Caco-2 (cell line): ENCODE measurements around the gene SYNJ1. TPM values are rescaled to one million over a fixed set of nuclear protein-coding genes. Genes with fewer than 3 reads are reported as not detected.

Source experiments
- BruUV-seq: library from RNA; stranded (reverse); fragments of 400-500 nt; replicated peaks from 2 replicates; lab custom pipeline; 2021; lab: Mats Ljungman, UMichigan
- CTCF ChIA-PET: fragments of 300-600 bp; sonication (Branson Sonifier 250); formaldehyde crosslinking; loops from one replicate; lab custom pipeline; 2022; ENCODE audit warnings: antibody characterized with exemption; lab: Charles Lee
- POLR2A ChIA-PET: fragments of 300-600 bp; sonication (Branson Sonifier 250); formaldehyde crosslinking; loops from one replicate; lab custom pipeline; 2022; ENCODE audit warnings: antibody characterized with exemption; lab: Charles Lee
- DNase-seq, 2 experiments: peaks; one replicate each; pipeline versions ENCODE4 v3.0.0 to v3.0.0-alpha.2; 2020 to 2022
- H3K27me3 ChIP-seq: replicated peaks from 2 replicates; pipeline ENCODE4 v1.6.0; 2011; ENCODE audit warnings: low read length; ENCODE audit not compliant: control insufficient read depth, insufficient read depth
- H3K36me3 ChIP-seq: 2 replicates; pipeline ENCODE4 v1.5.1; 2011; ENCODE audit warnings: low read length; ENCODE audit not compliant: control insufficient read depth, insufficient read depth
- H3K4me1 ChIP-seq: fragments of 250-450 bp; sonication (Bioruptor Pico); 2 replicates; pipeline ENCODE4 v1.5.1; 2020; ENCODE audit warnings: mild to moderate bottlenecking
- H3K4me3 ChIP-seq: 2 replicates; pipeline ENCODE4 v1.5.1; 2011; ENCODE audit warnings: low read depth, mild to moderate bottlenecking, control low read depth, low read length
- H3K9me3 ChIP-seq: fragments of 250-450 bp; sonication (Bioruptor Pico); 2 replicates; pipeline ENCODE4 v1.5.1; 2020; ENCODE audit warnings: mild to moderate bottlenecking, moderate library complexity
- H3K27ac Mint-ChIP-seq: one replicate; pipeline ENCODE4 v1.8.0; 2022; ENCODE audit warnings: mixed read lengths; ENCODE audit not compliant: unreplicated experiment
- H3K27me3 Mint-ChIP-seq: one replicate; pipeline ENCODE4 v1.8.0; 2022; ENCODE audit warnings: mixed read lengths; ENCODE audit not compliant: insufficient read depth, unreplicated experiment
- H3K36me3 Mint-ChIP-seq: one replicate; pipeline ENCODE4 v1.8.0; 2022; ENCODE audit warnings: mild to moderate bottlenecking, mixed read lengths; ENCODE audit not compliant: insufficient read depth, unreplicated experiment
- H3K4me1 Mint-ChIP-seq: one replicate; pipeline ENCODE4 v1.8.0; 2022; ENCODE audit warnings: low read depth, mixed read lengths; ENCODE audit not compliant: unreplicated experiment
- H3K4me3 Mint-ChIP-seq: one replicate; pipeline ENCODE4 v1.8.0; 2022; ENCODE audit warnings: mild to moderate bottlenecking, moderate library complexity, mixed read lengths; ENCODE audit not compliant: unreplicated experiment
- H3K9me3 Mint-ChIP-seq: one replicate; pipeline ENCODE4 v1.8.0; 2022; ENCODE audit warnings: mixed read lengths; ENCODE audit not compliant: unreplicated experiment
- intact Hi-C: fragments of 100-400 bp; cut with micrococcal nuclease; formaldehyde crosslinking; loops from one replicate; pipeline ENCODE4 v1.10.0; 2022; ENCODE audit not compliant: unreplicated experiment
- total RNA-seq: library from RNA; stranded (reverse); gene quantifications from 2 replicates; pipeline ENCODE4 v1.2.3, GENCODE V29; 2022
- TF ChIP-seq, protein P1 (sequence below), 2 experiments: fragments of 200-600 bp in 1 of 2; IDR thresholded peaks; 1 replicate in 1 of 2; 2 replicates in 1 of 2; pipeline versions ENCODE4 v1.5.1 to v1.8.0; 2011 to 2022; ENCODE audit warnings: antibody characterized with exemption in 1 of 2, control low read depth in 1 of 2, inconsistent platforms in 1 of 2, low read depth in 1 of 2, low read length in 1 of 2, mild to moderate bottlenecking in 1 of 2, moderate library complexity in 1 of 2; ENCODE audit not compliant: insufficient read depth in 1 of 2, severe bottlenecking in 1 of 2, unreplicated experiment in 1 of 2

Gene SYNJ1
- total RNA-seq, 1 experiment from 2014 or later = 8.3 TPM

DNA sequence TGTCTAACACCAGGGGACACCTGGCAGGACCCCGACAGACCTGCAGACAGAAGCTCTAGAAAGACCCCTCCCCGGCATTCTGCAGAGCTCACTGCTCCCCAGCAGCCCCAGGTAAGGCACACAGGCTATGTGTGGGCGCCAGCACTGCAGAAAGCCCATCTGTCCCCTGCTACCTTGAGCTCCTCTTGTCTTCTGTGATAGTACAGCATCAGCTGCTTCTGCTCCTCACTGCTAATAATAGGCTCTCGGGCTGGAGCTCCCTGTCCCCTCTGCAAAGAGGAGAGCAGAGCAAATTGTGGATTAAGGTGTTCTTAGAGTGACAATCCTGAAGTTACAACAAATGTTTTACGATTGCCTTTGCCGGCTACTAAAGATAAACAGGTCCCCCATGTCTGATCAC is 125.7 kb downstream of the SYNJ1 start:
- Histone ChIP-seq H3K36me3 (no peaks in the 10 kb centered on the region), H3K4me3 (no peak overlapping the region), H3K27me3 (no peaks in the 10 kb centered on the region), H3K9me3 (no peaks in the 10 kb centered on the region), H3K4me1 (no peaks in the 10 kb centered on the region)
- H3K9me3 Mint-ChIP-seq = no peaks in the 10 kb centered on the region
- H3K27me3 Mint-ChIP-seq = no peaks in the 10 kb centered on the region
- TF ChIP-seq, protein P1, sequence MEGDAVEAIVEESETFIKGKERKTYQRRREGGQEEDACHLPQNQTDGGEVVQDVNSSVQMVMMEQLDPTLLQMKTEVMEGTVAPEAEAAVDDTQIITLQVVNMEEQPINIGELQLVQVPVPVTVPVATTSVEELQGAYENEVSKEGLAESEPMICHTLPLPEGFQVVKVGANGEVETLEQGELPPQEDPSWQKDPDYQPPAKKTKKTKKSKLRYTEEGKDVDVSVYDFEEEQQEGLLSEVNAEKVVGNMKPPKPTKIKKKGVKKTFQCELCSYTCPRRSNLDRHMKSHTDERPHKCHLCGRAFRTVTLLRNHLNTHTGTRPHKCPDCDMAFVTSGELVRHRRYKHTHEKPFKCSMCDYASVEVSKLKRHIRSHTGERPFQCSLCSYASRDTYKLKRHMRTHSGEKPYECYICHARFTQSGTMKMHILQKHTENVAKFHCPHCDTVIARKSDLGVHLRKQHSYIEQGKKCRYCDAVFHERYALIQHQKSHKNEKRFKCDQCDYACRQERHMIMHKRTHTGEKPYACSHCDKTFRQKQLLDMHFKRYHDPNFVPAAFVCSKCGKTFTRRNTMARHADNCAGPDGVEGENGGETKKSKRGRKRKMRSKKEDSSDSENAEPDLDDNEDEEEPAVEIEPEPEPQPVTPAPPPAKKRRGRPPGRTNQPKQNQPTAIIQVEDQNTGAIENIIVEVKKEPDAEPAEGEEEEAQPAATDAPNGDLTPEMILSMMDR (IDR thresholded peaks at IDR 0.05; ENCODE audit: insufficient read depth in 1 of 2, low read depth in 1 of 2, low read length in 1 of 2, severe bottlenecking in 1 of 2, unreplicated experiment in 1 of 2) = no peak
- no peak overlapping the region for H3K27ac Mint-ChIP-seq
- no peak for DNase-seq
- no peaks in the 10 kb centered on the region for H3K4me1 Mint-ChIP-seq
- H3K4me3 Mint-ChIP-seq = no peak overlapping the region
- H3K36me3 Mint-ChIP-seq = peaks cover 61% of the 10 kb centered on the region
- ChIA-PET CTCF (interaction anchor here (1.5 to 2.4 kb wide), 3 partner anchors 9 to 199 kb away, joined by 4 to 46 read pairs (median 18); partner anchors contain the start of gene CFAP298), POLR2A (no interaction called here)
- intact Hi-C loops = no loop called here
- BruUV-seq = no TSS peak

DNA sequence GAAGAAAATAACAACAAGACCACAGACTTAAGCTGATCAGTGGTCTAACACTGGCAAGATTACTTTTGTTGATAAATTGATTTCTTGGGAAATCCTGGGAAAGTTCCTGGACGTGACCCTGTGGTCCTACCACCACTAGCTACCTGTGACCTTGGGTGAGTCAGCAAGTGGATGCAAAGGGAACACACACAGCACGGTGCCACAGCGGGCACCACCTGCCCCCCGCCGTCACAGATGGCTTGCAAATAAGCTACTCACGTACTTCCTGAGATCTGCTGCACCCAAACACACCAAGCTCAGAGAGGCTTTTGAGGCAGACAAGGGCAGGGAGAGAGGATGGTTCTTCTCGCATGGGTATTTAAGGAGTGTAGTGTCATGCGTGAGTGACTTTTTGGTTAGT is 128.3 kb downstream of the SYNJ1 start:
- Mint-ChIP-seq H3K4me1 (no peaks in the 10 kb centered on the region), H3K4me3 (no peak overlapping the region), H3K27ac (no peak overlapping the region), H3K9me3 (no peaks in the 10 kb centered on the region), H3K27me3 (no peaks in the 10 kb centered on the region), H3K36me3 (peaks cover 43% of the 10 kb centered on the region)
- TF ChIP-seq, protein P1 (IDR thresholded peaks at IDR 0.05; ENCODE audit: insufficient read depth in 1 of 2, low read depth in 1 of 2, low read length in 1 of 2, severe bottlenecking in 1 of 2, unreplicated experiment in 1 of 2) = no peak
- ChIA-PET POLR2A (no interaction called here), CTCF (interaction anchor here (0.5 kb wide), 1 partner anchor 201 kb away, joined by 3 read pairs; no protein-coding TSS in a partner anchor)
- intact Hi-C loops = no loop called here
- no peaks in the 10 kb centered on the region for H3K27me3 ChIP-seq
- H3K9me3 ChIP-seq = no peaks in the 10 kb centered on the region
- no peaks in the 10 kb centered on the region for H3K4me1 ChIP-seq
- H3K36me3 ChIP-seq = no peaks in the 10 kb centered on the region
- no peak for DNase-seq
- no TSS peak for BruUV-seq
- no peak overlapping the region for H3K4me3 ChIP-seq

DNA sequence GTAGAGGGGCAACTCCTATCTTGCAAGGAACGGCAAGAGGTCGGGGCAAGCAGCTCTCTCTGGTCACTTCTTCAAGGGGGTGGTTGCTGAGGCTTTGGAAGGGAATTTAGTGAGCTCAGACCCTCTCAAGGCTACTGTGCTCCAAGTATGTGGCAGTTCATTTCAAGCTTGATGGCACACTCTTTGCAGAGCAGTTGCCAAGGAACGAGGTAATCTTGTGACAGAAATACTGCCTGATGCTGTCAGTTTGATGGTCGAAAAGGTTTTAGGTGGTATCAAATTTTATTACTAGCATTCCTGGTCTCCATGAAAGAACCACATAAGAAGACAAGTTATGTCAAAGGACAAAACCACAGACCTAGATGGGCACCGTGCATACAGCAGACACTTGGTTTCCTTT is 128.7 kb downstream of the SYNJ1 start:
- H3K4me3 ChIP-seq = no peak overlapping the region
- H3K9me3 ChIP-seq = no peaks in the 10 kb centered on the region
- no TSS peak for BruUV-seq
- Mint-ChIP-seq H3K27me3 (no peaks in the 10 kb centered on the region), H3K4me1 (no peaks in the 10 kb centered on the region), H3K36me3 (peaks cover 39% of the 10 kb centered on the region), H3K4me3 (no peak overlapping the region), H3K9me3 (no peaks in the 10 kb centered on the region), H3K27ac (no peak overlapping the region)
- intact Hi-C loops = no loop called here
- no peaks in the 10 kb centered on the region for H3K4me1 ChIP-seq
- ChIA-PET POLR2A (no interaction called here), CTCF (interaction anchor here (0.5 kb wide), 1 partner anchor 200 kb away, joined by 3 read pairs; no protein-coding TSS in a partner anchor)
- no peak for DNase-seq
- TF ChIP-seq, protein P1 (IDR thresholded peaks at IDR 0.05; ENCODE audit: insufficient read depth in 1 of 2, low read depth in 1 of 2, low read length in 1 of 2, severe bottlenecking in 1 of 2, unreplicated experiment in 1 of 2) = no peak
- H3K27me3 ChIP-seq = no peaks in the 10 kb centered on the region
- no peaks in the 10 kb centered on the region for H3K36me3 ChIP-seq
